Ovary (tissue), 9 donors: Measurements from ENCODE around the gene PLXDC2. TPM values are rescaled to one million over a fixed set of nuclear protein-coding genes. Genes with fewer than 3 reads are reported as not detected.
"Not testable (repeated sequence)": the region's sequence is repeated elsewhere in the genome, so short reads cannot be mapped to it uniquely, and the experiment has no call there.

ENCODE experiments used
- DNase-seq, 5 donors: peaks; one replicate each; pipeline ENCODE4 v3.0.0-alpha.2; 2019 to 2020
- H3K27ac ChIP-seq, 2 donors: fragments of 200-600 bp; one replicate each; pipeline versions ENCODE4 v1.5.1 to v1.8.0; 2019 to 2022
- H3K27me3 ChIP-seq: fragments of 200-600 bp; one replicate; pipeline ENCODE4 v1.8.0; 2022
- H3K36me3 ChIP-seq: fragments of 200-600 bp; sonication (generic); one replicate; pipeline ENCODE4 v1.5.1; 2019
- H3K4me1 ChIP-seq: one replicate; pipeline ENCODE4 v1.8.1; 2013; ENCODE audit warnings: mild to moderate bottlenecking, moderate library complexity; ENCODE audit not compliant: insufficient read depth
- H3K4me3 ChIP-seq: fragments of 200-600 bp; sonication (generic); one replicate; pipeline ENCODE4 v1.5.1; 2017
- H3K9me3 ChIP-seq, 2 donors: fragments of 200-600 bp in 1 of 2; sonication (generic) in 1 of 2; one replicate each; pipeline versions ENCODE4 v1.5.1 to v1.8.1; 2013 to 2019; ENCODE audit warnings: mild to moderate bottlenecking in 1 of 2, moderate library complexity in 1 of 2
- CTCF ChIP-seq, 3 donors: fragments of 450-650 bp in 2 of 3; fragments of 200-600 bp in 1 of 3; IDR thresholded peaks; one replicate each; pipeline versions ENCODE4 v1.5.1 to v1.8.0; 2016 to 2022; ENCODE audit warnings: antibody characterized with exemption in 3 of 3, mild to moderate bottlenecking in 1 of 3
- EP300 ChIP-seq: sonication (generic); formaldehyde crosslinking; IDR thresholded peaks from one replicate; pipeline ENCODE4 v1.6.1; 2017; ENCODE audit warnings: antibody characterized with exemption
- POLR2A ChIP-seq: fragments of 450-650 bp; IDR thresholded peaks from one replicate; pipeline ENCODE4 v1.6.1; 2017; ENCODE audit warnings: antibody characterized with exemption, mild to moderate bottlenecking, moderate library complexity
- WGBS, 3 donors: extraction: QIAGEN DNeasy Blood & Tissue Kit in 1 of 3; methylation state at CpG; one replicate each; pipeline versions ENCODE4 v1.1.5 to v1.1.7; 2013 to 2017; 5-methylcytosine and 5-hydroxymethylcytosine counted together
- intact Hi-C, 4 donors: fragments of 100-400 bp; cut with DNase I; formaldehyde crosslinking; loops; one replicate each; pipeline versions ENCODE4 v1.11.0 to v1.15.1; 2022 to 2023
- polyA plus RNA-seq, 2 donors: library from polyadenylated mRNA; stranded (reverse); fragments of 200-250 nt in 1 of 2; fragments of 350-450 nt in 1 of 2; fragmentation: Illumina TruSeq in 1 of 2; extraction: RNeasy Lipid Tissue Mini Kit (QIAGEN cat#74804) in 1 of 2; gene quantifications; one replicate each; pipeline ENCODE4 v1.2.3, GENCODE V29; 2013 to 2014
- total RNA-seq, 7 donors: library from RNA; depleted of rRNA in 2 of 7; stranded (reverse); fragments of >200 nt in 2 of 7; fragmentation: NEBNext Ultra II Directional in 3 of 7; extraction: Animal tissue kit (Norgen Biotek cat#: 25700) in 3 of 7; gene quantifications; one replicate each; pipeline versions ENCODE4 v1.1.0 to v1.2.4, GENCODE V29; 2016 to 2023
- donor health status: DM: no; HTN: no; CAD: no; lungs with moderate emphysema.
- donor health status: DM: no; HTN: no; CAD: no.
- donor health status: Bipolar disorder and iron deficiency.
- donor health status: DM: yes; HTN: yes; CAD: no.
- donor health status: DM: no; HTN: no; CAD: no.
- donor health status: DM: yes; HTN: yes; CAD: no.

PLXDC2 gene
- total and polyA plus RNA-seq, 9 donors = 13.6 to 76.0 (median 38.0) TPM

GRCh38 chr10:19993714-19994315 is 177.6 kb downstream of the PLXDC2 start:
- intact Hi-C loops = no loop called here
- no peak overlapping the region for H3K4me3 ChIP-seq
- no peaks in the 10 kb centered on the region for H3K36me3 ChIP-seq
- no peaks in the 10 kb centered on the region for H3K9me3 ChIP-seq
- 62 to 93% (median 92%) methylated on average over 3 of the region's 3 CpGs for WGBS, 3 donors
- peaks cover 1% of the 10 kb centered on the region for H3K4me1 ChIP-seq
- H3K27ac ChIP-seq = no peak overlapping the region
- no peaks in the 10 kb centered on the region for H3K27me3 ChIP-seq
- TF ChIP-seq EP300 (no peak), POLR2A (no peak), CTCF (IDR thresholded peaks at IDR 0.05) (no peak)
- DNase-seq = no peak

GRCh38 chr10:19998482-19998881 is 182.2 kb downstream of the PLXDC2 start:
- no peak overlapping the region for H3K4me3 ChIP-seq
- H3K36me3 ChIP-seq = no peaks in the 10 kb centered on the region
- no peaks in the 10 kb centered on the region for H3K27me3 ChIP-seq
- intact Hi-C loops = no loop called here
- H3K4me1 ChIP-seq = peaks cover 1% of the 10 kb centered on the region
- TF ChIP-seq CTCF (IDR thresholded peaks at IDR 0.05) (no peak), POLR2A (no peak), EP300 (no peak)
- H3K27ac ChIP-seq = no peak overlapping the region
- no peak for DNase-seq
- WGBS, 3 donors = 46 to 66% (median 55%) methylated on average over 2 of the region's 2 CpGs
- no peaks in the 10 kb centered on the region for H3K9me3 ChIP-seq

GRCh38 chr10:19999431-19999830 is 183.2 kb downstream of the PLXDC2 start:
- DNase-seq = no peak
- no peaks in the 10 kb centered on the region for H3K27me3 ChIP-seq
- H3K4me1 ChIP-seq = peaks cover 1% of the 10 kb centered on the region
- H3K27ac ChIP-seq = no peak overlapping the region
- WGBS, 3 donors = 73 to 97% (median 92%) methylated on average over 1 of the region's 1 CpG
- intact Hi-C loops = no loop called here
- no peaks in the 10 kb centered on the region for H3K36me3 ChIP-seq
- no peak for TF ChIP-seq CTCF (IDR thresholded peaks at IDR 0.05)
- TF ChIP-seq EP300 = no peak
- no peak for TF ChIP-seq POLR2A
- no peaks in the 10 kb centered on the region for H3K9me3 ChIP-seq
- H3K4me3 ChIP-seq = no peak overlapping the region

- H3K27ac ChIP-seq, DNase-seq, H3K4me3 ChIP-seq, H3K27me3 ChIP-seq, H3K4me1 ChIP-seq, H3K9me3 ChIP-seq, H3K36me3 ChIP-seq: not testable (repeated sequence)
- intact Hi-C loops = loop anchor here in 1 of 4 donors (10.0 kb wide), 1 partner anchor 1493 kb away; no protein-coding TSS in a partner anchor
- whole genome bisulfite sequencing, 3 donors = 91 to 98% (median 95%) methylated on average over 2 of the region's 2 CpGs
Measured at GRCh38 chr10:20002026-20002425, 185.8 kb downstream of the PLXDC2 start.

- peaks cover 11% of the 10 kb centered on the region for H3K4me1 ChIP-seq
- no peak overlapping the region for H3K27ac ChIP-seq
- 65 to 96% (median 83%) methylated on average over 3 of the region's 3 CpGs for WGBS, 3 donors
- no peak for DNase-seq
- no peaks in the 10 kb centered on the region for H3K27me3 ChIP-seq
- H3K36me3 ChIP-seq = no peaks in the 10 kb centered on the region
- H3K9me3 ChIP-seq = no peaks in the 10 kb centered on the region
- no peak overlapping the region for H3K4me3 ChIP-seq
- intact Hi-C loops = loop anchor here in 1 of 4 donors (10.0 kb wide), 1 partner anchor 1492 kb away; no protein-coding TSS in a partner anchor
- TF ChIP-seq CTCF (IDR thresholded peaks at IDR 0.05) = no peak
- TF ChIP-seq EP300 = no peak
- no peak for TF ChIP-seq POLR2A
Measured at GRCh38 chr10:20002657-20003056, 186.4 kb downstream of the PLXDC2 start.
